HepG2 (cell line): ENCODE data around the gene RAB2B. TPM values are rescaled to one million over a fixed set of nuclear protein-coding genes. Genes with fewer than 3 reads are reported as not detected.

Source experiments
- BCL6 ChIP-seq: IDR thresholded peaks from 2 replicates; pipeline ENCODE4 v1.6.1; 2016; ENCODE audit warnings: missing genetic modification reagents, missing compliant biosample characterization
- EZH2 ChIP-seq: conservative IDR thresholded peaks from 2 replicates; pipeline ENCODE4 v1.6.1; 2012; ENCODE audit warnings: mild to moderate bottlenecking, low read depth, low read length, moderate library complexity
- KDM1A ChIP-seq: IDR thresholded peaks from 2 replicates; pipeline ENCODE4 v1.6.1; 2016; ENCODE audit warnings: missing compliant biosample characterization
- KLF13 ChIP-seq: sonication (generic); formaldehyde crosslinking; IDR thresholded peaks from 2 replicates; pipeline ENCODE4 v1.4.0; 2020; ENCODE audit warnings: mild to moderate bottlenecking, missing genetic modification reagents
- MEIS2 ChIP-seq: sonication (generic); formaldehyde crosslinking; IDR thresholded peaks from 2 replicates; pipeline ENCODE4 v1.9.0; 2021; ENCODE audit warnings: mild to moderate bottlenecking, missing genetic modification reagents
- NR2F1 ChIP-seq, 2 experiments: fragments of 450-650 bp in 1 of 2; formaldehyde crosslinking in 1 of 2; IDR thresholded peaks; 2 replicates each; pipeline versions ENCODE4 v1.5.0 to v1.6.1; 2016 to 2020; ENCODE audit warnings: mild to moderate bottlenecking in 1 of 2, missing compliant biosample characterization in 1 of 2, missing genetic modification reagents in 1 of 2, moderate library complexity in 1 of 2
- ZC3H13 ChIP-seq: sonication (generic); formaldehyde crosslinking; IDR thresholded peaks from 2 replicates; pipeline ENCODE4 v1.8.1; 2023; ENCODE audit warnings: mild to moderate bottlenecking, missing genetic modification reagents, moderate library complexity
- ZNF572 ChIP-seq: sonication (generic); formaldehyde crosslinking; IDR thresholded peaks from 2 replicates; pipeline ENCODE4 v1.5.1; 2020; ENCODE audit warnings: mild to moderate bottlenecking, missing genetic modification reagents
- ZNF670 ChIP-seq: sonication (generic); formaldehyde crosslinking; IDR thresholded peaks from 2 replicates; pipeline ENCODE4 v1.8.0; 2022; ENCODE audit warnings: mild to moderate bottlenecking, missing genetic modification reagents, borderline replicate concordance
- ZNF792 ChIP-seq: IDR thresholded peaks from 2 replicates; pipeline ENCODE4 v1.6.1; 2016
- ZSCAN31 ChIP-seq: sonication (generic); formaldehyde crosslinking; IDR thresholded peaks from 2 replicates; pipeline ENCODE4 v1.5.0; 2020; ENCODE audit warnings: low read depth, mild to moderate bottlenecking, missing genetic modification reagents
- polyA plus RNA-seq, 8 experiments: library from polyadenylated mRNA; depleted of rRNA in 3 of 8; stranded (reverse) in 7 of 8; unstranded in 1 of 8; fragments of >200 nt; fragmentation: Illumina TruSeq in 4 of 8; extraction: Trizol in 4 of 8; gene quantifications; 2 replicates each; pipeline versions ENCODE4 v1.2.1 to v1.2.3, GENCODE V29; 2011 to 2016; ENCODE audit warnings: low read depth in 4 of 8, missing spikeins in 1 of 8, mixed read lengths in 1 of 8; ENCODE audit not compliant: insufficient read depth in 1 of 8
- total RNA-seq, 5 experiments: library from RNA; depleted of rRNA; stranded (reverse); fragments of >200 nt; fragmentation: Illumina TruSeq; extraction: Trizol; gene quantifications; 2 replicates each; pipeline ENCODE4 v1.2.3, GENCODE V29; 2016; ENCODE audit warnings: low read depth in 1 of 5
- TF ChIP-seq, protein P1 (sequence below): sonication (generic); formaldehyde crosslinking; IDR thresholded peaks from 2 replicates; pipeline ENCODE4 v1.4.0; 2020; ENCODE audit warnings: missing genetic modification reagents
- TF ChIP-seq, protein P2 (sequence below): sonication (generic); formaldehyde crosslinking; IDR thresholded peaks from 2 replicates; pipeline ENCODE4 v1.5.0; 2020; ENCODE audit warnings: mild to moderate bottlenecking, low read depth, missing genetic modification reagents, borderline replicate concordance
- TF ChIP-seq, protein P3 (sequence below): sonication (generic); formaldehyde crosslinking; IDR thresholded peaks from 2 replicates; pipeline ENCODE4 v1.4.0; 2020; ENCODE audit warnings: mild to moderate bottlenecking, missing genetic modification reagents
- TF ChIP-seq, protein P4 (sequence below): sonication (generic); formaldehyde crosslinking; IDR thresholded peaks from 2 replicates; pipeline ENCODE4 v1.4.0; 2020; ENCODE audit warnings: missing genetic modification reagents
- TF ChIP-seq, protein P5 (sequence below): sonication (generic); formaldehyde crosslinking; IDR thresholded peaks from 2 replicates; pipeline ENCODE4 v1.4.0; 2020; ENCODE audit warnings: missing genetic modification reagents

The RAB2B gene
- total and polyA plus RNA-seq, 2 of the 13 experiments (the other 11 are each of a cell fraction or from before 2014, with no cell fraction given): 36.0 to 60.6 TPM

DNA sequence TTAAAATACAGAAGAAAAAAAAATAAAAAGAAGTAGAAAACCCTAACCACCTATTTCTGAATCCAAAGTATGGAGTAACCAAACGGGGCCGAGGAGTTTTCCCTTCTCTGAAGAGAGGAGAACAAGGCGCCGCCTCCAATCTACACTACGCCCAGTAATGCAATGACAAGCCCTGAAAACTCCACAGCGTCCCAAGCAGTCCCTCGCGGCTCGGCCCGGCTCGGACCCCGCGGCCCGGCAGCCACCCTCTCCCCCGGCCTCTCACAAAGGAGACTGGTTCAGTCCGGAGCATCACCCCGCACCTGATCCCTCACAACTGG lies 21.2 kb downstream of the RAB2B start (continued):
- no peak for TF ChIP-seq BCL6 (CRISPR knock-in tag)
- TF ChIP-seq, protein P1, sequence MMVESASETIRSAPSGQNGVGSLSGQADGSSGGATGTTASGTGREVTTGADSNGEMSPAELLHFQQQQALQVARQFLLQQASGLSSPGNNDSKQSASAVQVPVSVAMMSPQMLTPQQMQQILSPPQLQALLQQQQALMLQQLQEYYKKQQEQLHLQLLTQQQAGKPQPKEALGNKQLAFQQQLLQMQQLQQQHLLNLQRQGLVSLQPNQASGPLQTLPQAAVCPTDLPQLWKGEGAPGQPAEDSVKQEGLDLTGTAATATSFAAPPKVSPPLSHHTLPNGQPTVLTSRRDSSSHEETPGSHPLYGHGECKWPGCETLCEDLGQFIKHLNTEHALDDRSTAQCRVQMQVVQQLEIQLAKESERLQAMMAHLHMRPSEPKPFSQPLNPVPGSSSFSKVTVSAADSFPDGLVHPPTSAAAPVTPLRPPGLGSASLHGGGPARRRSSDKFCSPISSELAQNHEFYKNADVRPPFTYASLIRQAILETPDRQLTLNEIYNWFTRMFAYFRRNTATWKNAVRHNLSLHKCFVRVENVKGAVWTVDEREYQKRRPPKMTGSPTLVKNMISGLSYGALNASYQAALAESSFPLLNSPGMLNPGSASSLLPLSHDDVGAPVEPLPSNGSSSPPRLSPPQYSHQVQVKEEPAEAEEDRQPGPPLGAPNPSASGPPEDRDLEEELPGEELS (CRISPR knock-in tag): no peak
- no peak for TF ChIP-seq KDM1A (CRISPR knock-in tag)
- no peak for TF ChIP-seq ZNF792
- no peak; the same call in 1 of the 2 replicates for TF ChIP-seq MEIS2 (CRISPR knock-in tag)
- TF ChIP-seq, protein P2, sequence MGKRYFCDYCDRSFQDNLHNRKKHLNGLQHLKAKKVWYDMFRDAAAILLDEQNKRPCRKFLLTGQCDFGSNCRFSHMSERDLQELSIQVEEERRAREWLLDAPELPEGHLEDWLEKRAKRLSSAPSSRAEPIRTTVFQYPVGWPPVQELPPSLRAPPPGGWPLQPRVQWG (CRISPR knock-in tag): no peak
- TF ChIP-seq ZNF572 (CRISPR knock-in tag): 0 out of 2 replicates have a peak, but pooled peaks have one; percentile 42
- TF ChIP-seq EZH2: no peak
- TF ChIP-seq, protein P3, sequence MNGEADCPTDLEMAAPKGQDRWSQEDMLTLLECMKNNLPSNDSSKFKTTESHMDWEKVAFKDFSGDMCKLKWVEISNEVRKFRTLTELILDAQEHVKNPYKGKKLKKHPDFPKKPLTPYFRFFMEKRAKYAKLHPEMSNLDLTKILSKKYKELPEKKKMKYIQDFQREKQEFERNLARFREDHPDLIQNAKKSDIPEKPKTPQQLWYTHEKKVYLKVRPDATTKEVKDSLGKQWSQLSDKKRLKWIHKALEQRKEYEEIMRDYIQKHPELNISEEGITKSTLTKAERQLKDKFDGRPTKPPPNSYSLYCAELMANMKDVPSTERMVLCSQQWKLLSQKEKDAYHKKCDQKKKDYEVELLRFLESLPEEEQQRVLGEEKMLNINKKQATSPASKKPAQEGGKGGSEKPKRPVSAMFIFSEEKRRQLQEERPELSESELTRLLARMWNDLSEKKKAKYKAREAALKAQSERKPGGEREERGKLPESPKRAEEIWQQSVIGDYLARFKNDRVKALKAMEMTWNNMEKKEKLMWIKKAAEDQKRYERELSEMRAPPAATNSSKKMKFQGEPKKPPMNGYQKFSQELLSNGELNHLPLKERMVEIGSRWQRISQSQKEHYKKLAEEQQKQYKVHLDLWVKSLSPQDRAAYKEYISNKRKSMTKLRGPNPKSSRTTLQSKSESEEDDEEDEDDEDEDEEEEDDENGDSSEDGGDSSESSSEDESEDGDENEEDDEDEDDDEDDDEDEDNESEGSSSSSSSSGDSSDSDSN (CRISPR knock-in tag): no peak
- no peak for TF ChIP-seq KLF13
- TF ChIP-seq ZSCAN31: no peak
- TF ChIP-seq, protein P4, sequence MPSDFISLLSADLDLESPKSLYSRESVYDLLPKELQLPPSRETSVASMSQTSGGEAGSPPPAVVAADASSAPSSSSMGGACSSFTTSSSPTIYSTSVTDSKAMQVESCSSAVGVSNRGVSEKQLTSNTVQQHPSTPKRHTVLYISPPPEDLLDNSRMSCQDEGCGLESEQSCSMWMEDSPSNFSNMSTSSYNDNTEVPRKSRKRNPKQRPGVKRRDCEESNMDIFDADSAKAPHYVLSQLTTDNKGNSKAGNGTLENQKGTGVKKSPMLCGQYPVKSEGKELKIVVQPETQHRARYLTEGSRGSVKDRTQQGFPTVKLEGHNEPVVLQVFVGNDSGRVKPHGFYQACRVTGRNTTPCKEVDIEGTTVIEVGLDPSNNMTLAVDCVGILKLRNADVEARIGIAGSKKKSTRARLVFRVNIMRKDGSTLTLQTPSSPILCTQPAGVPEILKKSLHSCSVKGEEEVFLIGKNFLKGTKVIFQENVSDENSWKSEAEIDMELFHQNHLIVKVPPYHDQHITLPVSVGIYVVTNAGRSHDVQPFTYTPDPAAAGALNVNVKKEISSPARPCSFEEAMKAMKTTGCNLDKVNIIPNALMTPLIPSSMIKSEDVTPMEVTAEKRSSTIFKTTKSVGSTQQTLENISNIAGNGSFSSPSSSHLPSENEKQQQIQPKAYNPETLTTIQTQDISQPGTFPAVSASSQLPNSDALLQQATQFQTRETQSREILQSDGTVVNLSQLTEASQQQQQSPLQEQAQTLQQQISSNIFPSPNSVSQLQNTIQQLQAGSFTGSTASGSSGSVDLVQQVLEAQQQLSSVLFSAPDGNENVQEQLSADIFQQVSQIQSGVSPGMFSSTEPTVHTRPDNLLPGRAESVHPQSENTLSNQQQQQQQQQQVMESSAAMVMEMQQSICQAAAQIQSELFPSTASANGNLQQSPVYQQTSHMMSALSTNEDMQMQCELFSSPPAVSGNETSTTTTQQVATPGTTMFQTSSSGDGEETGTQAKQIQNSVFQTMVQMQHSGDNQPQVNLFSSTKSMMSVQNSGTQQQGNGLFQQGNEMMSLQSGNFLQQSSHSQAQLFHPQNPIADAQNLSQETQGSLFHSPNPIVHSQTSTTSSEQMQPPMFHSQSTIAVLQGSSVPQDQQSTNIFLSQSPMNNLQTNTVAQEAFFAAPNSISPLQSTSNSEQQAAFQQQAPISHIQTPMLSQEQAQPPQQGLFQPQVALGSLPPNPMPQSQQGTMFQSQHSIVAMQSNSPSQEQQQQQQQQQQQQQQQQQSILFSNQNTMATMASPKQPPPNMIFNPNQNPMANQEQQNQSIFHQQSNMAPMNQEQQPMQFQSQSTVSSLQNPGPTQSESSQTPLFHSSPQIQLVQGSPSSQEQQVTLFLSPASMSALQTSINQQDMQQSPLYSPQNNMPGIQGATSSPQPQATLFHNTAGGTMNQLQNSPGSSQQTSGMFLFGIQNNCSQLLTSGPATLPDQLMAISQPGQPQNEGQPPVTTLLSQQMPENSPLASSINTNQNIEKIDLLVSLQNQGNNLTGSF (CRISPR knock-in tag): no peak
- TF ChIP-seq, protein P5, sequence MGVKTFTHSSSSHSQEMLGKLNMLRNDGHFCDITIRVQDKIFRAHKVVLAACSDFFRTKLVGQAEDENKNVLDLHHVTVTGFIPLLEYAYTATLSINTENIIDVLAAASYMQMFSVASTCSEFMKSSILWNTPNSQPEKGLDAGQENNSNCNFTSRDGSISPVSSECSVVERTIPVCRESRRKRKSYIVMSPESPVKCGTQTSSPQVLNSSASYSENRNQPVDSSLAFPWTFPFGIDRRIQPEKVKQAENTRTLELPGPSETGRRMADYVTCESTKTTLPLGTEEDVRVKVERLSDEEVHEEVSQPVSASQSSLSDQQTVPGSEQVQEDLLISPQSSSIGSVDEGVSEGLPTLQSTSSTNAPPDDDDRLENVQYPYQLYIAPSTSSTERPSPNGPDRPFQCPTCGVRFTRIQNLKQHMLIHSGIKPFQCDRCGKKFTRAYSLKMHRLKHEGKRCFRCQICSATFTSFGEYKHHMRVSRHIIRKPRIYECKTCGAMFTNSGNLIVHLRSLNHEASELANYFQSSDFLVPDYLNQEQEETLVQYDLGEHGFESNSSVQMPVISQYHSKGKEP (CRISPR knock-in tag): no peak
- TF ChIP-seq ZNF670: no peak
- no peak for TF ChIP-seq NR2F1 (CRISPR knock-in tag; IDR thresholded peaks at IDR 0.05)
- 0 out of 2 replicates have a peak, but pooled peaks have one; percentile 1 for TF ChIP-seq ZC3H13 (CRISPR knock-in tag)
